Hematopoietic multipotent progenitor cell treated with erythropoietin and hydrocortisone succinate and interleukin-3 and kit ligand, for 8 days (in vitro differentiated cells): ENCODE data around the gene GP2.

Source experiments
- DNase-seq: peaks from one replicate; pipeline ENCODE4 v3.0.0-alpha.2; 2015

GP2 gene

GRCh38 chr16:20303012-20303411 is 24.3 kb downstream of the GP2 start:
- DNase-seq, result no peak

GRCh38 chr16:20302389-20302788 is 24.9 kb downstream of the GP2 start:
- no peak for DNase-seq

GRCh38 chr16:20301840-20302239 is 25.5 kb downstream of the GP2 start:
- no peak for DNase-seq

GRCh38 chr16:20300312-20301097 is 26.8 kb downstream of the GP2 start:
- DNase-seq, result peak; percentile 55

GRCh38 chr16:20298452-20298851 is 28.9 kb downstream of the GP2 start:
- DNase-seq, result no peak

GRCh38 chr16:20291208-20292206 is 35.8 kb downstream of the GP2 start:
- no peak for DNase-seq

GRCh38 chr16:20289571-20289970 is 37.7 kb downstream of the GP2 start:
- no peak for DNase-seq

GRCh38 chr16:20285993-20286499 is 41.3 kb downstream of the GP2 start:
- no peak for DNase-seq

GRCh38 chr16:20280259-20280658 is 47.1 kb downstream of the GP2 start:
- no peak for DNase-seq

GRCh38 chr16:20271893-20272292 is 55.4 kb downstream of the GP2 start:
- DNase-seq, result peak; percentile 2

GRCh38 chr16:20268409-20268808 is 58.9 kb downstream of the GP2 start:
- no peak for DNase-seq

GRCh38 chr16:20265019-20265418 is 62.3 kb downstream of the GP2 start:
- no peak for DNase-seq

- DNase-seq, result no peak
These were observed 64.0 kb downstream of the GP2 start for GRCh38 chr16:20263138-20263855.

- DNase-seq, result no peak
These were observed 65.1 kb downstream of the GP2 start for GRCh38 chr16:20262248-20262647.

- DNase-seq, result no peak
These were observed 66.9 kb downstream of the GP2 start for GRCh38 chr16:20260215-20261009.
